HEK293 (cell line): ENCODE results near the gene LPGAT1.

Experiments used
- CTCF ChIP-seq: fragments of 450-650 bp; formaldehyde crosslinking; IDR thresholded peaks from 2 replicates; pipeline ENCODE4 v1.5.1; 2016; ENCODE audit warnings: missing biosample characterization, missing genetic modification characterization
- FEZF1 ChIP-seq: fragments of 450-650 bp; formaldehyde crosslinking; IDR thresholded peaks from 2 replicates; pipeline ENCODE4 v1.5.1; 2016; ENCODE audit warnings: missing biosample characterization, missing genetic modification characterization
- GFI1B ChIP-seq: fragments of 450-650 bp; formaldehyde crosslinking; IDR thresholded peaks from 2 replicates; pipeline ENCODE4 v1.5.1; 2016; ENCODE audit warnings: missing biosample characterization, missing genetic modification characterization
- GLI4 ChIP-seq: fragments of 450-650 bp; formaldehyde crosslinking; IDR thresholded peaks from 2 replicates; pipeline ENCODE4 v1.5.1; 2016; ENCODE audit warnings: missing biosample characterization, missing genetic modification characterization
- KLF10 ChIP-seq: fragments of 450-650 bp; IDR thresholded peaks from 2 replicates; pipeline ENCODE4 v1.5.1; 2018; ENCODE audit warnings: missing biosample characterization, mild to moderate bottlenecking, missing genetic modification characterization
- KLF16 ChIP-seq: fragments of 450-650 bp; formaldehyde crosslinking; IDR thresholded peaks from 2 replicates; pipeline ENCODE4 v1.5.1; 2017; ENCODE audit warnings: missing biosample characterization, missing genetic modification characterization
- KLF9 ChIP-seq: fragments of 450-650 bp; formaldehyde crosslinking; IDR thresholded peaks from 2 replicates; pipeline ENCODE4 v1.5.1; 2016; ENCODE audit warnings: missing biosample characterization, missing genetic modification characterization, low read depth
- OVOL3 ChIP-seq: fragments of 450-650 bp; formaldehyde crosslinking; IDR thresholded peaks from 2 replicates; pipeline ENCODE4 v1.5.1; 2016; ENCODE audit warnings: missing biosample characterization, missing genetic modification characterization
- SP3 ChIP-seq: fragments of 450-650 bp; formaldehyde crosslinking; IDR thresholded peaks from 2 replicates; pipeline ENCODE4 v1.5.1; 2016; ENCODE audit warnings: missing biosample characterization, missing genetic modification characterization
- TRIM28 ChIP-seq: IDR thresholded peaks from 2 replicates; pipeline ENCODE4 v1.6.1; 2011; ENCODE audit warnings: low read length, control low read depth, borderline replicate concordance
- ZBTB21 ChIP-seq: fragments of 450-650 bp; formaldehyde crosslinking; IDR thresholded peaks from 2 replicates; pipeline ENCODE4 v1.5.1; 2017; ENCODE audit warnings: missing biosample characterization, missing genetic modification characterization
- ZNF112 ChIP-seq: fragments of 450-650 bp; formaldehyde crosslinking; IDR thresholded peaks from 2 replicates; pipeline ENCODE4 v1.5.0; 2017; ENCODE audit warnings: missing biosample characterization, missing genetic modification characterization
- ZNF138 ChIP-seq: fragments of 450-650 bp; formaldehyde crosslinking; IDR thresholded peaks from 2 replicates; pipeline ENCODE4 v1.5.1; 2016; ENCODE audit warnings: missing biosample characterization, missing genetic modification characterization, borderline replicate concordance
- ZNF169 ChIP-seq: fragments of 450-650 bp; formaldehyde crosslinking; IDR thresholded peaks from 2 replicates; pipeline ENCODE4 v1.5.1; 2016; ENCODE audit warnings: missing biosample characterization, missing genetic modification characterization
- ZNF19 ChIP-seq: fragments of 450-650 bp; formaldehyde crosslinking; IDR thresholded peaks from 2 replicates; pipeline ENCODE4; 2016; ENCODE audit warnings: missing biosample characterization, missing genetic modification characterization, low read depth
- ZNF202 ChIP-seq: fragments of 450-650 bp; formaldehyde crosslinking; IDR thresholded peaks from 2 replicates; pipeline ENCODE4 v1.5.1; 2016; ENCODE audit warnings: missing biosample characterization, missing genetic modification characterization, borderline replicate concordance
- ZNF362 ChIP-seq: fragments of 450-650 bp; formaldehyde crosslinking; IDR thresholded peaks from 2 replicates; pipeline ENCODE4 v1.5.1; 2016; ENCODE audit warnings: missing biosample characterization, missing genetic modification characterization
- ZNF391 ChIP-seq: fragments of 450-650 bp; formaldehyde crosslinking; IDR thresholded peaks from 2 replicates; pipeline ENCODE4 v1.5.1; 2016; ENCODE audit warnings: low read depth, missing biosample characterization, missing genetic modification characterization, borderline replicate concordance
- ZNF398 ChIP-seq: fragments of 450-650 bp; formaldehyde crosslinking; IDR thresholded peaks from 2 replicates; pipeline ENCODE4 v1.5.1; 2017; ENCODE audit warnings: missing biosample characterization, missing genetic modification characterization
- ZNF433 ChIP-seq: fragments of 450-650 bp; formaldehyde crosslinking; IDR thresholded peaks from 2 replicates; pipeline ENCODE4 v1.5.1; 2016; ENCODE audit warnings: missing biosample characterization, missing genetic modification characterization, low read depth
- ZNF473 ChIP-seq: fragments of 450-650 bp; formaldehyde crosslinking; IDR thresholded peaks from 2 replicates; pipeline ENCODE4 v1.5.1; 2017; ENCODE audit warnings: missing biosample characterization, missing genetic modification characterization
- ZNF510 ChIP-seq: fragments of 450-650 bp; formaldehyde crosslinking; IDR thresholded peaks from 2 replicates; pipeline ENCODE4 v1.5.1; 2018; ENCODE audit warnings: mild to moderate bottlenecking, missing genetic modification characterization, missing biosample characterization; ENCODE audit not compliant: insufficient replicate concordance
- ZNF560 ChIP-seq: fragments of 450-650 bp; formaldehyde crosslinking; IDR thresholded peaks from 2 replicates; pipeline ENCODE4 v1.5.1; 2017; ENCODE audit warnings: missing biosample characterization, missing genetic modification characterization, borderline replicate concordance
- ZNF596 ChIP-seq: fragments of 450-650 bp; IDR thresholded peaks from 2 replicates; pipeline ENCODE4 v1.5.0; 2018; ENCODE audit warnings: missing biosample characterization, mild to moderate bottlenecking, missing genetic modification characterization, moderate library complexity
- ZNF600 ChIP-seq: fragments of 450-650 bp; formaldehyde crosslinking; IDR thresholded peaks from 2 replicates; pipeline ENCODE4 v1.5.1; 2016; ENCODE audit warnings: missing biosample characterization, missing genetic modification characterization
- ZNF660 ChIP-seq: fragments of 450-650 bp; IDR thresholded peaks from 2 replicates; pipeline ENCODE4 v1.5.1; 2018; ENCODE audit warnings: missing biosample characterization, mild to moderate bottlenecking, missing genetic modification characterization
- ZNF777 ChIP-seq: fragments of 450-650 bp; formaldehyde crosslinking; IDR thresholded peaks from 2 replicates; pipeline ENCODE4 v1.5.1; 2017; ENCODE audit warnings: missing biosample characterization, missing genetic modification characterization, borderline replicate concordance
- ZXDB ChIP-seq: fragments of 450-650 bp; formaldehyde crosslinking; IDR thresholded peaks from 2 replicates; pipeline ENCODE4 v1.5.1; 2016; ENCODE audit warnings: missing biosample characterization, missing genetic modification characterization
- TF ChIP-seq, protein P1 (sequence below): fragments of 450-650 bp; formaldehyde crosslinking; IDR thresholded peaks from 2 replicates; pipeline ENCODE4 v1.5.1; 2016; ENCODE audit warnings: missing biosample characterization, missing genetic modification characterization, low read depth
- TF ChIP-seq, protein P2 (sequence below): fragments of 450-650 bp; formaldehyde crosslinking; IDR thresholded peaks from 2 replicates; pipeline ENCODE4 v1.5.1; 2016; ENCODE audit warnings: missing biosample characterization, missing genetic modification characterization
- TF ChIP-seq, protein P3 (sequence below): IDR thresholded peaks from 2 replicates; pipeline ENCODE4 v1.6.1; 2011; ENCODE audit warnings: mild to moderate bottlenecking, low read depth, low read length, borderline replicate concordance

Gene LPGAT1

DNA sequence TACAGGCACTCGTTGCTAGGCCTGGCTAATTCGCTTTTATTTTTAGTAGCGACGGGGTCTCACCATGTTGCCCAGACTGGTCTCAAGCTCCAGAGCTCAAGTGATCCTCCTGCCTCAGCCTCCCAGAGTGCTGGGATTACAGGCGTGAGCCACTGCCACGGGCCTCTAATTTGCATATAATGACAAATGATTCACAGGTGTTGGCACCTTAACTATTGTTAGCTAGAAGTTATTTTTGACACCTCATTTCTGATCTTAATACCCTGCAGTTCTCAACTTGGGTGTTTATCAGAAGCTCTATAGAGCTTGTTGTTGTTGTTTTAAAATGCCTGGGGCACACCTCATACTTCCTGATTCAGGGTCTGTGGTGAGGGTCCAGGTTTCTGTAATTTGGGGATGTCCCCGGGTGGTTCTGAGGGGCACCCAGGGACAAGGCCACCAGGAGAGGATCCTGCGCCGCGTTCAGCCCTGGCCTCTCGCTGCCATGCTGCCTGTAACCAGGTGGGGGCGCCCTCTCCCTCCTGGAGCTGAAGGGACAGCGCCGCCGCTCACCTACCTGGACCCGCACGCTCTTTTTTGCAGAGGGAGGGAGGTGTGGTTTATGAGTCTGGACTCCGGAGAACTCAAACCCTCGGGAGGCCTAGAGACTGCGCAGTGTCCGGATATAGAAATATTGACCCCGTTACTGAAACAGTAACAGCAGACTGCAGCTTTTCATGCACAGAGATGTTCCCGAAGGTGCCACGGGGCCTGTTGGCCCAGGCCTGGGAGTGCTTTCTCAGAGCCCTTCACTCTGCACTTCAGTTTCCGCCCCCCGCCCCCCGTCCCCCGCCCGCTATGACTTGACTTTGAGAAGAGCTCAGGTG, 132.2 kb downstream of the LPGAT1 start (continued):
- TF ChIP-seq, protein P1, sequence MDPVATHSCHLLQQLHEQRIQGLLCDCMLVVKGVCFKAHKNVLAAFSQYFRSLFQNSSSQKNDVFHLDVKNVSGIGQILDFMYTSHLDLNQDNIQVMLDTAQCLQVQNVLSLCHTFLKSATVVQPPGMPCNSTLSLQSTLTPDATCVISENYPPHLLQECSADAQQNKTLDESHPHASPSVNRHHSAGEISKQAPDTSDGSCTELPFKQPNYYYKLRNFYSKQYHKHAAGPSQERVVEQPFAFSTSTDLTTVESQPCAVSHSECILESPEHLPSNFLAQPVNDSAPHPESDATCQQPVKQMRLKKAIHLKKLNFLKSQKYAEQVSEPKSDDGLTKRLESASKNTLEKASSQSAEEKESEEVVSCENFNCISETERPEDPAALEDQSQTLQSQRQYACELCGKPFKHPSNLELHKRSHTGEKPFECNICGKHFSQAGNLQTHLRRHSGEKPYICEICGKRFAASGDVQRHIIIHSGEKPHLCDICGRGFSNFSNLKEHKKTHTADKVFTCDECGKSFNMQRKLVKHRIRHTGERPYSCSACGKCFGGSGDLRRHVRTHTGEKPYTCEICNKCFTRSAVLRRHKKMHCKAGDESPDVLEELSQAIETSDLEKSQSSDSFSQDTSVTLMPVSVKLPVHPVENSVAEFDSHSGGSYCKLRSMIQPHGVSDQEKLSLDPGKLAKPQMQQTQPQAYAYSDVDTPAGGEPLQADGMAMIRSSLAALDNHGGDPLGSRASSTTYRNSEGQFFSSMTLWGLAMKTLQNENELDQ (tag by site-specific recombination), result no peak
- TF ChIP-seq, protein P2, sequence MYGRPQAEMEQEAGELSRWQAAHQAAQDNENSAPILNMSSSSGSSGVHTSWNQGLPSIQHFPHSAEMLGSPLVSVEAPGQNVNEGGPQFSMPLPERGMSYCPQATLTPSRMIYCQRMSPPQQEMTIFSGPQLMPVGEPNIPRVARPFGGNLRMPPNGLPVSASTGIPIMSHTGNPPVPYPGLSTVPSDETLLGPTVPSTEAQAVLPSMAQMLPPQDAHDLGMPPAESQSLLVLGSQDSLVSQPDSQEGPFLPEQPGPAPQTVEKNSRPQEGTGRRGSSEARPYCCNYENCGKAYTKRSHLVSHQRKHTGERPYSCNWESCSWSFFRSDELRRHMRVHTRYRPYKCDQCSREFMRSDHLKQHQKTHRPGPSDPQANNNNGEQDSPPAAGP (tag by site-specific recombination), result peak; percentile 64; the same call in 1 of the 2 replicates
- TF ChIP-seq GLI4 (tag by site-specific recombination) (no peak), ZNF112 (tag by site-specific recombination) (no peak), TRIM28 (no peak), ZNF510 (no peak), KLF9 (tag by site-specific recombination) (peak; percentile 56; the same call in 1 of the 2 replicates), ZBTB21 (tag by site-specific recombination) (no peak), FEZF1 (tag by site-specific recombination) (peak; percentile 21; the same call in 1 of the 2 replicates), SP3 (tag by site-specific recombination) (0 out of 2 replicates have a peak, but pooled peaks have one; percentile 27), ZNF660 (tag by site-specific recombination) (peak; percentile 77; the same call in 1 of the 2 replicates), KLF16 (tag by site-specific recombination) (no peak), ZNF777 (tag by site-specific recombination) (no peak), ZNF391 (no peak), ZXDB (peak; percentile 41; the same call in 1 of the 2 replicates), ZNF398 (tag by site-specific recombination) (no peak), ZNF19 (tag by site-specific recombination) (no peak), ZNF596 (tag by site-specific recombination) (no peak), ZNF433 (tag by site-specific recombination) (no peak), OVOL3 (tag by site-specific recombination) (no peak), KLF10 (tag by site-specific recombination) (peak; percentile 24; the same call in 1 of the 2 replicates), ZNF138 (no peak), CTCF (tag by site-specific recombination) (peak; percentile 93), ZNF560 (tag by site-specific recombination) (peak; percentile 97), ZNF202 (tag by site-specific recombination) (no peak), ZNF362 (tag by site-specific recombination) (0 out of 2 replicates have a peak, but pooled peaks have one; percentile 28), ZNF600 (0 out of 2 replicates have a peak, but pooled peaks have one; percentile 26), GFI1B (no peak), ZNF169 (tag by site-specific recombination) (no peak), ZNF473 (tag by site-specific recombination) (no peak)
- TF ChIP-seq, protein P3, sequence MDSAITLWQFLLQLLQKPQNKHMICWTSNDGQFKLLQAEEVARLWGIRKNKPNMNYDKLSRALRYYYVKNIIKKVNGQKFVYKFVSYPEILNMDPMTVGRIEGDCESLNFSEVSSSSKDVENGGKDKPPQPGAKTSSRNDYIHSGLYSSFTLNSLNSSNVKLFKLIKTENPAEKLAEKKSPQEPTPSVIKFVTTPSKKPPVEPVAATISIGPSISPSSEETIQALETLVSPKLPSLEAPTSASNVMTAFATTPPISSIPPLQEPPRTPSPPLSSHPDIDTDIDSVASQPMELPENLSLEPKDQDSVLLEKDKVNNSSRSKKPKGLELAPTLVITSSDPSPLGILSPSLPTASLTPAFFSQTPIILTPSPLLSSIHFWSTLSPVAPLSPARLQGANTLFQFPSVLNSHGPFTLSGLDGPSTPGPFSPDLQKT, result no peak
